Cardiac muscle cell (in vitro differentiated cells and primary cell): ENCODE measurements around the gene GNAL. TPM values are rescaled to one million over a fixed set of nuclear protein-coding genes. Genes with fewer than 3 reads are reported as not detected.

Source experiments
- DNase-seq, 2 donors: peaks; one replicate each; pipeline versions ENCODE4 v3.0.0 to v3.0.0-alpha.2; 2010 to 2017; ENCODE audit warnings: low read depth in 1 of 2, low spot score in 1 of 2
- H3K27ac ChIP-seq: fragments of 200-600 bp; sonication (generic); 2 replicates; pipeline ENCODE4 v1.5.1; 2016
- H3K27me3 ChIP-seq: fragments of 200-600 bp; sonication (generic); 2 replicates; pipeline ENCODE4 v1.6.0; 2016; ENCODE audit warnings: control low read depth
- H3K36me3 ChIP-seq: fragments of 200-600 bp; sonication (generic); 2 replicates; pipeline ENCODE4 v1.5.1; 2016; ENCODE audit warnings: control low read depth
- H3K4me1 ChIP-seq: fragments of 200-600 bp; sonication (generic); 2 replicates; pipeline ENCODE4 v1.8.1; 2017; ENCODE audit warnings: low read depth, mild to moderate bottlenecking, mixed run types
- H3K4me3 ChIP-seq: fragments of 200-600 bp; sonication (generic); 2 replicates; pipeline ENCODE4 v1.5.1; 2016; ENCODE audit warnings: mild to moderate bottlenecking
- H3K9me3 ChIP-seq: fragments of 200-600 bp; sonication (generic); 2 replicates; pipeline ENCODE4 v1.5.1; 2017; ENCODE audit warnings: low read depth, mild to moderate bottlenecking, control low read depth
- CTCF ChIP-seq: IDR thresholded peaks from 2 replicates; pipeline ENCODE4 v1.5.1; 2012; ENCODE audit warnings: low read depth, mild to moderate bottlenecking, low read length
- polyA plus RNA-seq: library from polyadenylated mRNA; unstranded; fragments of >200 nt; fragmentation: Nextera tagmentation; extraction: Ambion mirVana; gene quantifications from 2 replicates; pipeline ENCODE4 v1.2.1, GENCODE V29; 2016
- total RNA-seq: library from RNA; depleted of rRNA; stranded (reverse); fragments of >200 nt; gene quantifications from 2 replicates; pipeline ENCODE4 v1.2.3, GENCODE V29; 2016

GNAL gene
- total and polyA plus RNA-seq, 2 experiments from 2014 or later: 10.4 to 10.6 TPM

- no peak for DNase-seq
- TF ChIP-seq CTCF: no peak
These were observed 158.7 kb downstream of the GNAL start for GRCh38 chr18:11847811-11848210.

GRCh38 chr18:11849279-11849678 is 160.2 kb downstream of the GNAL start:
- H3K27me3 ChIP-seq: no peaks in the 10 kb centered on the region
- H3K36me3 ChIP-seq: no peaks in the 10 kb centered on the region
- DNase-seq: no peak
- TF ChIP-seq CTCF: no peak
- H3K4me1 ChIP-seq: peaks cover 9% of the 10 kb centered on the region
- H3K27ac ChIP-seq: no peak overlapping the region
- no peak overlapping the region for H3K4me3 ChIP-seq
- H3K9me3 ChIP-seq: no peaks in the 10 kb centered on the region

More at GRCh38 chr18:11847811-11848210, 158.7 kb downstream of the GNAL start:
- no peak overlapping the region for H3K4me3 ChIP-seq
- no peaks in the 10 kb centered on the region for H3K27me3 ChIP-seq
- no peaks in the 10 kb centered on the region for H3K9me3 ChIP-seq
- H3K4me1 ChIP-seq: peaks cover 4% of the 10 kb centered on the region
- no peak overlapping the region for H3K27ac ChIP-seq
- H3K36me3 ChIP-seq: no peaks in the 10 kb centered on the region

- no peak overlapping the region for H3K27ac ChIP-seq
- H3K9me3 ChIP-seq: no peaks in the 10 kb centered on the region
- no peaks in the 10 kb centered on the region for H3K27me3 ChIP-seq
- no peaks in the 10 kb centered on the region for H3K36me3 ChIP-seq
- TF ChIP-seq CTCF: no peak
- peaks cover 9% of the 10 kb centered on the region for H3K4me1 ChIP-seq
- peak overlapping the region; percentile 88 for H3K4me3 ChIP-seq
- peak; percentile 12 to 96 for DNase-seq
These were observed 161.0 kb downstream of the GNAL start for GRCh38 chr18:11849841-11850634.

GRCh38 chr18:11850821-11851145 is 161.7 kb downstream of the GNAL start:
- Histone ChIP-seq H3K27ac (peak overlapping the region; percentile 85), H3K36me3 (no peaks in the 10 kb centered on the region), H3K4me3 (peak overlapping the region; percentile 88), H3K27me3 (no peaks in the 10 kb centered on the region), H3K4me1 (peaks cover 9% of the 10 kb centered on the region), H3K9me3 (no peaks in the 10 kb centered on the region)
- TF ChIP-seq CTCF: no peak
- DNase-seq: peak in 1 of 2 donors; percentile 83

GRCh38 chr18:11851146-11851805 is 162.2 kb downstream of the GNAL start, which contains the start of gene CHMP1B:
TSS of gene CHMP1B (plus strand) at chr18:11851413. CDS start at chr18:11851512, 99 bp downstream.
- peaks cover 9% of the 10 kb centered on the region for H3K4me1 ChIP-seq
- TF ChIP-seq CTCF: no peak
- peak within 1 kb of the TSS; percentile 88 for H3K4me3 ChIP-seq
- H3K27ac ChIP-seq: peak within 1 kb of the TSS; percentile 85
- no peaks in the 10 kb centered on the region for H3K36me3 ChIP-seq
- no peaks in the 10 kb centered on the region for H3K9me3 ChIP-seq
- H3K27me3 ChIP-seq: no peaks in the 10 kb centered on the region
- DNase-seq: peak; percentile 98 to 99
